A549 (cell line): Measurements from ENCODE around the gene ICAM5.

Source experiments
- CTCF ChIP-seq: fragments of >200 bp; sonication (Bioruptor Twin); formaldehyde crosslinking; IDR thresholded peaks from 3 replicates; pipeline ENCODE4 v1.5.1; 2016
- MYC ChIP-seq: IDR thresholded peaks from 2 replicates; pipeline ENCODE4 v1.6.1; 2012; ENCODE audit warnings: mild to moderate bottlenecking, inconsistent platforms, low read length, improper control_type of control experiment, borderline replicate concordance
- RAD21 ChIP-seq, 2 experiments: fragments of >200 bp in 1 of 2; sonication (Bioruptor Twin) in 1 of 2; formaldehyde crosslinking in 1 of 2; IDR thresholded peaks in 1 of 2; conservative IDR thresholded peaks in 1 of 2; 2 replicates in 1 of 2; 3 replicates in 1 of 2; pipeline ENCODE4 v1.6.1; 2012 to 2018; ENCODE audit warnings: inconsistent platforms in 1 of 2
- SMC3 ChIP-seq: fragments of >200 bp; sonication (Bioruptor Twin); formaldehyde crosslinking; IDR thresholded peaks from 3 replicates; pipeline ENCODE4 v1.6.1; 2018; ENCODE audit warnings: inconsistent platforms

- TF ChIP-seq RAD21 (conservative IDR thresholded peaks at IDR 0.05 in 1 of 2, IDR thresholded peaks at IDR 0.05 in 1 of 2), result no peak
- TF ChIP-seq SMC3, result no peak
- no peak for TF ChIP-seq MYC
- TF ChIP-seq CTCF, result no peak
These were observed 19.6 kb upstream of the ICAM5 start for GRCh38 chr19:10270180-10270615.
